DND-41 (cell line): ENCODE results near the gene NAV3.
"Not testable (repeated sequence)": the region's sequence is repeated elsewhere in the genome, so short reads cannot be mapped to it uniquely, and the experiment has no call there.

Experiments used
- ATAC-seq: fragments of 200-7000 bp; cut with Tn5 transposase; 3 replicates; pipeline ENCODE4 v1.9.1; 2021; ENCODE audit warnings: low read depth; ENCODE audit not compliant: insufficient read depth
- DNase-seq: peaks from one replicate; pipeline ENCODE4 v3.0.0-alpha.2; 2020
- H2AFZ ChIP-seq: 2 replicates; pipeline ENCODE4 v1.6.0; 2012; ENCODE audit warnings: low read depth, low read length
- H3K27ac ChIP-seq: 2 replicates; pipeline ENCODE4 v1.5.1; 2012; ENCODE audit warnings: low read length, inconsistent platforms
- H3K27me3 ChIP-seq: fragments of 200-600 bp; sonication (generic); 2 replicates; pipeline ENCODE4 v1.6.0; 2012; ENCODE audit warnings: low read length, mild to moderate bottlenecking, inconsistent platforms; ENCODE audit not compliant: insufficient read depth, poor library complexity
- H3K36me3 ChIP-seq: 2 replicates; pipeline ENCODE4 v1.5.1; 2012; ENCODE audit warnings: low read length, inconsistent platforms; ENCODE audit not compliant: insufficient read depth
- H3K4me1 ChIP-seq: 2 replicates; pipeline ENCODE4 v1.5.1; 2012; ENCODE audit warnings: mild to moderate bottlenecking, low read length; ENCODE audit not compliant: insufficient read depth
- H3K4me2 ChIP-seq: 2 replicates; pipeline ENCODE4 v1.6.0; 2012; ENCODE audit warnings: mild to moderate bottlenecking, moderate library complexity, low read length, inconsistent platforms; ENCODE audit not compliant: insufficient read depth
- H3K4me3 ChIP-seq, 2 experiments: fragments of 200-600 bp in 1 of 2; shearing (Covaris generic) in 1 of 2; 2 replicates each; pipeline ENCODE4 v1.5.1; 2012 to 2016; ENCODE audit warnings: inconsistent platforms in 2 of 2, low read length in 2 of 2, mild to moderate bottlenecking in 2 of 2, low read depth in 1 of 2, moderate library complexity in 1 of 2
- H3K79me2 ChIP-seq: 2 replicates; pipeline ENCODE4 v1.6.0; 2012; ENCODE audit warnings: low read length, inconsistent platforms; ENCODE audit not compliant: insufficient read depth
- H3K9ac ChIP-seq: 2 replicates; pipeline ENCODE4 v1.6.0; 2012; ENCODE audit warnings: low read depth, mild to moderate bottlenecking, inconsistent platforms, low read length, moderate library complexity
- H3K9me3 ChIP-seq: 2 replicates; pipeline ENCODE4 v1.5.1; 2012; ENCODE audit warnings: low read length, moderate library complexity, mild to moderate bottlenecking, inconsistent platforms; ENCODE audit not compliant: insufficient read depth, severe bottlenecking
- H4K20me1 ChIP-seq: 2 replicates; pipeline ENCODE4 v1.6.0; 2012; ENCODE audit warnings: low read length; ENCODE audit not compliant: insufficient read depth
- EZH2 ChIP-seq: IDR thresholded peaks from 3 replicates; pipeline ENCODE4 v1.6.1; 2012; ENCODE audit warnings: borderline replicate concordance, low read depth, mild to moderate bottlenecking, moderate library complexity, low read length, inconsistent platforms; ENCODE audit not compliant: severe bottlenecking
- TF ChIP-seq, protein P1 (sequence below): IDR thresholded peaks from 2 replicates; pipeline ENCODE4 v1.5.1; 2012; ENCODE audit warnings: borderline replicate concordance, low read length, moderate library complexity, mild to moderate bottlenecking; ENCODE audit not compliant: poor library complexity, severe bottlenecking; ENCODE audit errors: extremely low read depth

Gene NAV3

DNA sequence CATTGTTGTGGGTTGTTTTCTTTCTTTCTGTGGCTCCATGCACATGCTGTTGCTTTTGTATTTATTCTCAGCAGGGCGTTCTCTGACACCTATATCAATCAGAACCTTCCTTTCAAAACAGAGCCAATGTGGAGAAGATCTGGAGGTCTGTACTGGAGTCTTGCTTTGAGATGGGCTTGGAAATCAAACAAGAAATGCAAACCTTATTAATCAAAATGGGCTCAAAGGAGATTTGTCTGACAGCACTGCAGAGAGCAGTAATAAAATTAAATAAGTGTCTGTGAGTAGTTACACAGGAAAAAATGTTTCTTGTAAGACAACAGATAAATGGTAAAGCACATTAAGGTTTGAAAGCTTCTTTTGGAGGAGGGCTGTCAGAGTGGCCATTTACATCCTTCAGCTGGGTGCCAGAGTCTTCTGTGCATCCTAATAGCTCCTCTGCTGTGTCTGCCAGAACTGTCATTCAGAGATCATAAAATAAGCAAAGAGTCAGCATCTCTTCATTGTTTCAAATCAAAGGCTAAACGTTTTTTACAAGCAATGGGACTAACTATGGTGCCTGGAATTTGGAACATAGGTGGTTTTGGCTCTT lies 414.3 kb downstream of the NAV3 start:
- no peaks in the 10 kb centered on the region for H3K79me2 ChIP-seq
- H3K36me3 ChIP-seq, result no peaks in the 10 kb centered on the region
- H3K27me3 ChIP-seq, result no peaks in the 10 kb centered on the region
- H3K9ac ChIP-seq, result no peak overlapping the region
- no peaks in the 10 kb centered on the region for H4K20me1 ChIP-seq
- no peaks in the 10 kb centered on the region for H3K4me1 ChIP-seq
- no peak overlapping the region for H2AFZ ChIP-seq
- no peaks in the 10 kb centered on the region for H3K9me3 ChIP-seq
- DNase-seq (no peak), ATAC-seq (no peak)
- H3K27ac ChIP-seq, result no peak overlapping the region
- TF ChIP-seq EZH2, result no peak
- TF ChIP-seq, protein P1, sequence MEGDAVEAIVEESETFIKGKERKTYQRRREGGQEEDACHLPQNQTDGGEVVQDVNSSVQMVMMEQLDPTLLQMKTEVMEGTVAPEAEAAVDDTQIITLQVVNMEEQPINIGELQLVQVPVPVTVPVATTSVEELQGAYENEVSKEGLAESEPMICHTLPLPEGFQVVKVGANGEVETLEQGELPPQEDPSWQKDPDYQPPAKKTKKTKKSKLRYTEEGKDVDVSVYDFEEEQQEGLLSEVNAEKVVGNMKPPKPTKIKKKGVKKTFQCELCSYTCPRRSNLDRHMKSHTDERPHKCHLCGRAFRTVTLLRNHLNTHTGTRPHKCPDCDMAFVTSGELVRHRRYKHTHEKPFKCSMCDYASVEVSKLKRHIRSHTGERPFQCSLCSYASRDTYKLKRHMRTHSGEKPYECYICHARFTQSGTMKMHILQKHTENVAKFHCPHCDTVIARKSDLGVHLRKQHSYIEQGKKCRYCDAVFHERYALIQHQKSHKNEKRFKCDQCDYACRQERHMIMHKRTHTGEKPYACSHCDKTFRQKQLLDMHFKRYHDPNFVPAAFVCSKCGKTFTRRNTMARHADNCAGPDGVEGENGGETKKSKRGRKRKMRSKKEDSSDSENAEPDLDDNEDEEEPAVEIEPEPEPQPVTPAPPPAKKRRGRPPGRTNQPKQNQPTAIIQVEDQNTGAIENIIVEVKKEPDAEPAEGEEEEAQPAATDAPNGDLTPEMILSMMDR, result no peak
- no peak overlapping the region for H3K4me3 ChIP-seq
- no peak overlapping the region for H3K4me2 ChIP-seq

DNA sequence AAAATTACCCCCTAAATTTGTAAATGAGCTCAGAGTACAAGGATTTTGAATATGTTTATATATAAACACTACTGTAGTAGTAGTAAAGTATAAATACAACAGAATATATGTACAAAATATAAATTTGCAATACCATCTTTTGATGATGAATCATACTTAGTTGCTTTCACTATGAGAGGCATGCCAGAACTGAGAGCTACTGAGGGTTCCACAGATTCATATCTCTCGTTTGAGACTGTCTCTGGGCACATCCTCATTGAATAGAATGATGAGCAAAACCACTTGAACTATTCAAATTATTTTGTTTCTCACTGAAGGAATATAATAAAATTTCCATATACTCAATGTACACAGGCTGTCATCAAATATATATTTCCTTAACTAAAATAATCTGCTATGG lies 417.6 kb downstream of the NAV3 start:
- no peak overlapping the region for H3K4me3 ChIP-seq
- no peak overlapping the region for H3K4me2 ChIP-seq
- no peaks in the 10 kb centered on the region for H4K20me1 ChIP-seq
- H3K9ac ChIP-seq, result no peak overlapping the region
- DNase-seq (no peak), ATAC-seq (no peak)
- no peak overlapping the region for H2AFZ ChIP-seq
- no peaks in the 10 kb centered on the region for H3K9me3 ChIP-seq
- no peaks in the 10 kb centered on the region for H3K79me2 ChIP-seq
- no peaks in the 10 kb centered on the region for H3K27me3 ChIP-seq
- no peaks in the 10 kb centered on the region for H3K36me3 ChIP-seq
- no peak for TF ChIP-seq EZH2
- TF ChIP-seq, protein P1, result no peak
- no peaks in the 10 kb centered on the region for H3K4me1 ChIP-seq
- no peak overlapping the region for H3K27ac ChIP-seq

DNA sequence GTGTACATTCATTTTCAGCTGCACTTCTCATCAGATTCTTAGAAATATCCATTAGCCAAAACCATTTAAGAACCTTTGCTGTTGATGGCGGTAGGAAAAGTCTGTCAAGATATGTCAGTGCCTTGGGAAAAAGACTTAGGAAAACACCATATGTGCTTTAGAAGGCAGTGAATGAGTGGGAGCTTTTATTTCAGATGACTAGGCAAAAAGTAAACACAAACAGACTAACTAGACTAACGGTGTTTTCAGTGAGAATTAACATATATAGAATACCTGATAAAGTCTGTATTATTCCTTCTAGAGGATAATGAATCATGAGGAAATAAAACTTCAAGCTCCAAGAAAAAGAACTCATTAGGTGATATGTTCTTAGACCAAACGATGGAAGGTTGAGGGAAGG lies 418.9 kb downstream of the NAV3 start:
- Histone ChIP-seq H3K4me2 (no peak overlapping the region), H3K9ac (no peak overlapping the region), H3K36me3 (no peaks in the 10 kb centered on the region), H2AFZ (no peak overlapping the region), H4K20me1 (no peaks in the 10 kb centered on the region), H3K27me3 (no peaks in the 10 kb centered on the region), H3K4me1 (no peaks in the 10 kb centered on the region), H3K79me2 (no peaks in the 10 kb centered on the region), H3K27ac (no peak overlapping the region), H3K4me3 (no peak overlapping the region), H3K9me3 (no peaks in the 10 kb centered on the region)
- TF ChIP-seq, protein P1, result no peak
- TF ChIP-seq EZH2, result no peak
- no peak for DNase-seq
- no peak for ATAC-seq

DNA sequence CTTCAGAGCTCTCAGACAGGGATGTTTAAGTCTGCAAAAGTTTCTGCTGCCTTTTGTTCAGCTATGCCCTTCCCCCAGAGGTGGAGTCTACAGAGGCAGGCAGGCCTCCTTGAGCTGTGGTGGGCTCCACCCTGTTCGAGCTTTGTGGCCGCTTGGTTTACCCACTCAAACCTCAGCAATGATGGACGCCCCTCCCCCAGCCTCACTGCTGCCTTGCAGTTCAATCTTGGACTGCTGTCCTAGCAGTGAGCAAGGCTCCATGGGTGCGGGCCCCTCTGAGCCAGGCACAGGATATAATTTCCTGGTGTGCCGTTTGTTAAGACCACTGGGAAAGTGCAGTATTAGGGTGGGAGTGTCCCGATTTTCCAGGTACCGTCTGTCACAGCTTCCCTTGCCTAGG lies 427.0 kb downstream of the NAV3 start:
- H3K9me3 ChIP-seq, H4K20me1 ChIP-seq, H3K9ac ChIP-seq, H3K4me1 ChIP-seq, H3K27ac ChIP-seq, H3K36me3 ChIP-seq, H2AFZ ChIP-seq, DNase-seq, H3K4me2 ChIP-seq, ATAC-seq, H3K27me3 ChIP-seq, H3K4me3 ChIP-seq, H3K79me2 ChIP-seq: not testable (repeated sequence)
